Keratinocyte (primary cell): ENCODE data around the gene HOTAIR. TPM values are rescaled to one million over a fixed set of nuclear protein-coding genes. Genes with fewer than 3 reads are reported as not detected.

Experiments used
- DNase-seq: peaks from one replicate; pipeline ENCODE4 v3.0.0-alpha.2; 2011; ENCODE audit warnings: low read depth, missing footprints, low spot score
- FAIRE-seq: peaks from 2 replicates; lab custom pipeline; 2011; peaks lifted over from hg19 to GRCh38; lab: Jason Lieb, UNC
- H2AFZ ChIP-seq: 2 replicates; pipeline ENCODE4 v1.6.0; 2012; ENCODE audit warnings: low read length, control low read depth, inconsistent platforms; ENCODE audit not compliant: control insufficient read depth
- H3K27ac ChIP-seq: 2 replicates; pipeline ENCODE4 v1.5.1; 2011; ENCODE audit warnings: low read length; ENCODE audit not compliant: control insufficient read depth, insufficient read depth
- H3K27me3 ChIP-seq: 3 replicates; pipeline ENCODE4 v1.6.0; 2011; ENCODE audit warnings: low read length; ENCODE audit not compliant: control insufficient read depth, insufficient read depth; ENCODE audit errors: extremely low read depth
- H3K36me3 ChIP-seq, 2 experiments: 2 replicates in 1 of 2; 3 replicates in 1 of 2; pipeline ENCODE4 v1.5.1; 2011; ENCODE audit warnings: low read length in 2 of 2, mild to moderate bottlenecking in 1 of 2; ENCODE audit not compliant: control insufficient read depth in 2 of 2, insufficient read depth in 2 of 2; ENCODE audit errors: extremely low read depth in 1 of 2
- H3K4me1 ChIP-seq: 3 replicates; pipeline ENCODE4 v1.5.1; 2011; ENCODE audit warnings: low read length; ENCODE audit not compliant: control insufficient read depth, insufficient read depth; ENCODE audit errors: extremely low read depth
- H3K4me2 ChIP-seq: 3 replicates; pipeline ENCODE4 v1.6.0; 2011; ENCODE audit warnings: low read depth, low read length; ENCODE audit not compliant: control insufficient read depth, insufficient read depth; ENCODE audit errors: extremely low read depth
- H3K4me3 ChIP-seq, 3 experiments: fragments of 200-600 bp in 1 of 3; sonication (generic) in 1 of 3; 2 replicates in 2 of 3; 3 replicates in 1 of 3; pipeline ENCODE4 v1.5.1; 2011 to 2016; ENCODE audit warnings: low read length in 3 of 3, mild to moderate bottlenecking in 3 of 3, control low read depth in 2 of 3, inconsistent platforms in 1 of 3, low read depth in 1 of 3, mixed read lengths in 1 of 3, mixed run types in 1 of 3, moderate library complexity in 1 of 3; ENCODE audit not compliant: control insufficient read depth in 2 of 3, insufficient read depth in 2 of 3; ENCODE audit errors: extremely low read depth in 1 of 3
- H3K79me2 ChIP-seq: 2 replicates; pipeline ENCODE4 v1.6.0; 2012; ENCODE audit warnings: low read length; ENCODE audit not compliant: control insufficient read depth, insufficient read depth
- H3K9ac ChIP-seq: 3 replicates; pipeline ENCODE4 v1.6.0; 2011; ENCODE audit warnings: low read length; ENCODE audit not compliant: control insufficient read depth, insufficient read depth; ENCODE audit errors: extremely low read depth
- H3K9me1 ChIP-seq: 3 replicates; pipeline ENCODE4 v1.6.0; 2011; ENCODE audit warnings: low read length; ENCODE audit not compliant: control insufficient read depth, insufficient read depth; ENCODE audit errors: extremely low read depth
- H3K9me3 ChIP-seq: 2 replicates; pipeline ENCODE4 v1.5.1; 2012; ENCODE audit warnings: low read depth, low read length; ENCODE audit not compliant: control insufficient read depth
- H4K20me1 ChIP-seq: 3 replicates; pipeline ENCODE4 v1.6.0; 2011; ENCODE audit warnings: low read length; ENCODE audit not compliant: control insufficient read depth, insufficient read depth; ENCODE audit errors: extremely low read depth
- CTCF ChIP-seq, 3 experiments: IDR thresholded peaks in 1 of 3; conservative IDR thresholded peaks in 1 of 3; optimal IDR thresholded peaks in 1 of 3; 2 replicates in 2 of 3; 3 replicates in 1 of 3; pipeline versions ENCODE3 to v1.5.1; 2011; ENCODE audit warnings: low read length in 3 of 3, mild to moderate bottlenecking in 3 of 3, moderate library complexity in 2 of 3, control low read depth in 1 of 3, inconsistent platforms in 1 of 3; ENCODE audit not compliant: insufficient read depth in 2 of 3; ENCODE audit errors: extremely low read depth in 1 of 3
- EZH2 ChIP-seq: IDR thresholded peaks from one replicate; pipeline ENCODE4 v1.6.1; 2012; ENCODE audit warnings: inconsistent platforms, mild to moderate bottlenecking, low read length, moderate library complexity
- dilution Hi-C: fragments of 300-500 bp; cut with MboI; formaldehyde crosslinking; loops from one replicate; pipeline ENCODE4 v1.7.0; 2020; ENCODE audit warnings: low sequenced_read_pairs; ENCODE audit not compliant: extremely low pct_ligation_motif_present
- polyA plus RNA-seq, 5 experiments: library from polyadenylated mRNA; depleted of rRNA in 3 of 5; stranded (reverse) in 3 of 5; stranded (forward) in 1 of 5; unstranded in 1 of 5; fragments of >200 nt; gene quantifications; 1 replicate in 1 of 5; 2 replicates in 3 of 5; 3 replicates in 1 of 5; pipeline versions ENCODE4 v1.2.1 to v1.2.3, GENCODE V29; 2011 to 2012; ENCODE audit warnings: missing spikeins in 2 of 5, low read depth in 1 of 5, low replicate concordance in 1 of 5

The HOTAIR gene
- polyA plus RNA-seq, 1 donor (not counting 4 experiments of a cell fraction or from before 2014, with no cell fraction given): 4.0 TPM

GRCh38 chr12:53984901-53985691 lies 10.3 kb upstream of the HOTAIR start, which contains the start of gene HOXC10:
Gene HOXC10 (plus strand): TSS chr12:53985146. CDS start chr12:53985260, 114 bp downstream.
- peaks cover 33% of the 10 kb centered on the region for H3K4me1 ChIP-seq
- peak within 1 kb of the TSS; percentile 83 for H3K27ac ChIP-seq
- DNase-seq (no peak), FAIRE-seq (peak; percentile 91)
- H3K9me3 ChIP-seq: no peaks in the 10 kb centered on the region
- TF ChIP-seq CTCF (optimal IDR thresholded peaks at IDR 0.05 in 1 of 3, IDR thresholded peaks at IDR 0.05 in 1 of 3, conservative IDR thresholded peaks at IDR 0.05 in 1 of 3; ENCODE audit: extremely low read depth in 1 of 3, insufficient read depth in 2 of 3, low read length in 3 of 3) (peak; percentile 61 to 97 (median 85)), EZH2 (no peak)
- H3K36me3 ChIP-seq: no peaks in the 10 kb centered on the region
- H3K9me1 ChIP-seq: no peaks in the 10 kb centered on the region
- no peaks in the 10 kb centered on the region for H3K27me3 ChIP-seq
- H3K9ac ChIP-seq: peak within 1 kb of the TSS; percentile 90
- no peaks in the 10 kb centered on the region for H4K20me1 ChIP-seq
- peak within 1 kb of the TSS; percentile 61 for H2AFZ ChIP-seq
- H3K4me3 ChIP-seq: peak within 1 kb of the TSS; percentile 73 to 91 (median 90)
- dilution Hi-C loops: no loop called here
- peaks cover 61% of the 10 kb centered on the region for H3K79me2 ChIP-seq
- H3K4me2 ChIP-seq: peak within 1 kb of the TSS; percentile 94

GRCh38 chr12:53983950-53984572 lies 9.3 kb upstream of the HOTAIR start:
- Histone ChIP-seq H3K79me2 (peaks cover 53% of the 10 kb centered on the region), H3K27me3 (no peaks in the 10 kb centered on the region), H4K20me1 (no peaks in the 10 kb centered on the region), H3K27ac (peak overlapping the region; percentile 74), H3K4me2 (peak overlapping the region; percentile 87), H2AFZ (peak overlapping the region; percentile 32), H3K9me3 (no peaks in the 10 kb centered on the region), H3K4me3 (peak overlapping the region; percentile 44 to 67 (median 67)), H3K9me1 (no peaks in the 10 kb centered on the region), H3K4me1 (peaks cover 31% of the 10 kb centered on the region), H3K36me3 (no peaks in the 10 kb centered on the region), H3K9ac (peak overlapping the region; percentile 77)
- no peak for TF ChIP-seq EZH2
- TF ChIP-seq CTCF (optimal IDR thresholded peaks at IDR 0.05 in 1 of 3, IDR thresholded peaks at IDR 0.05 in 1 of 3, conservative IDR thresholded peaks at IDR 0.05 in 1 of 3; ENCODE audit: extremely low read depth in 1 of 3, insufficient read depth in 2 of 3, low read length in 3 of 3): no peak
- DNase-seq (no peak), FAIRE-seq (no peak)
- dilution Hi-C loops: no loop called here
